GM23338 (cell line): Measurements from ENCODE around the gene PRSS3.
"Not testable (repeated sequence)": the region's sequence is repeated elsewhere in the genome, so short reads cannot be mapped to it uniquely, and the experiment has no call there.

Experiments
- CREB1 ChIP-seq: fragments of 250-450 bp; sonication (Bioruptor Pico); IDR thresholded peaks from 2 replicates; pipeline ENCODE4 v1.5.0; 2020; ENCODE audit warnings: low read depth, mild to moderate bottlenecking, moderate library complexity
- EZH2 ChIP-seq: fragments of 200-600 bp; sonication (generic); IDR thresholded peaks from one replicate; pipeline ENCODE4 v1.8.0; 2017; ENCODE audit warnings: antibody characterized with exemption, mild to moderate bottlenecking, low read depth; ENCODE audit not compliant: unreplicated experiment
- EZH2phosphoT487 ChIP-seq: fragments of 200-600 bp; sonication (generic); IDR thresholded peaks from one replicate; pipeline ENCODE4 v1.8.1; 2018; ENCODE audit warnings: antibody characterized with exemption; ENCODE audit not compliant: unreplicated experiment
- JUNB ChIP-seq: IDR thresholded peaks from one replicate; pipeline ENCODE4 v1.6.1; 2016; ENCODE audit warnings: antibody characterized with exemption; ENCODE audit not compliant: unreplicated experiment
- NANOG ChIP-seq: IDR thresholded peaks from 2 replicates; pipeline ENCODE4 v1.6.1; 2016; ENCODE audit warnings: antibody characterized with exemption, borderline replicate concordance
- POLR2AphosphoS5 ChIP-seq: IDR thresholded peaks from 2 replicates; pipeline ENCODE4 v1.6.1; 2016; ENCODE audit warnings: antibody characterized with exemption, low read depth
- ZNF114 ChIP-seq: fragments of 250-450 bp; sonication (Bioruptor Pico); IDR thresholded peaks from 2 replicates; pipeline ENCODE4 v1.5.0; 2020; ENCODE audit warnings: mild to moderate bottlenecking, moderate library complexity
- ZNF331 ChIP-seq: fragments of 250-450 bp; sonication (Bioruptor Pico); IDR thresholded peaks from 2 replicates; pipeline ENCODE4 v1.5.0; 2020; ENCODE audit warnings: low read depth, mild to moderate bottlenecking, moderate library complexity
- TF ChIP-seq, protein P1 (sequence below), 2 experiments: fragments of 200-600 bp in 1 of 2; sonication (generic) in 1 of 2; conservative IDR thresholded peaks; 2 replicates each; pipeline versions ENCODE4 v1.5.1 to v1.6.1; 2016 to 2017; ENCODE audit warnings: antibody characterized with exemption in 2 of 2, low read depth in 2 of 2, mild to moderate bottlenecking in 2 of 2, moderate library complexity in 1 of 2
- TF ChIP-seq, protein P2 (sequence below): IDR thresholded peaks from one replicate; pipeline ENCODE4 v1.6.1; 2018; ENCODE audit warnings: antibody characterized with exemption; ENCODE audit not compliant: unreplicated experiment
- TF ChIP-seq, protein P3 (sequence below): fragments of 250-450 bp; sonication (Bioruptor Pico); IDR thresholded peaks from 2 replicates; pipeline ENCODE4 v1.5.0; 2020; ENCODE audit warnings: mild to moderate bottlenecking, moderate library complexity
- TF ChIP-seq, protein P4 (sequence below): IDR thresholded peaks from 2 replicates; pipeline ENCODE4 v1.6.1; 2016; ENCODE audit warnings: antibody characterized with exemption

DNA sequence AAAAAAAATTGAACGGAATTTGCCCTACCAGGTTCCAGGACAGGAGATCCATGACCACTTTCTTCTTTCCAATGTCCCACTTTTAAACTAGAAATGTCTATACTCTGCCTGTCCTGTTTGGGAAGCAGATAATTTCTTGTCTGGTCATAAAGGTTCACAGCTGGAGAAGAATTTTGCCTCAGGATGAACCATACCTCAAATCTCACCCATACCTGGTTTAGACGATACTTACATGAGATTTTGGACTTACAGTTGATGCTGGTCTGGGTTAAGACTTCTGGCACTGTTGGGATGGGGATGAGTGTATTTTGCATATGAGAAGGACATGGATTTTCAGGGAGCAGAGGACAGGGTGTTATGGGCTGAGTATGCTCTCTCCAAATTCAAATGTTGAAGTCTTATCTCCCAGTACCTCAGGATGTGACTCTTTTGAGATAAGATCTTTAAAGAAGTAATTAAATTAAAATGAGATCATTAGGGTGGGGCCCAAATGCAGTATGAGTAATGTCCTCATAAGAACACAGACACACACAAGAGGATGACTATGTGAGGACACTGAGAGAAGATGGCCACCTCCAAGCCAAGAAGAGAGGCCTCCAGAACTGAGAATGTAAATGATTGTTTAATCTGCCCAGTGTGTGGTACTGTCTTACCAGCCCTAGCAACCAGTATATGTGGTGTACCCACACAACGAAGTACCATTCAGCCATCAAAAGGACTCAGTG lies 25.0 kb upstream of the PRSS3 start:
- TF ChIP-seq, protein P1, sequence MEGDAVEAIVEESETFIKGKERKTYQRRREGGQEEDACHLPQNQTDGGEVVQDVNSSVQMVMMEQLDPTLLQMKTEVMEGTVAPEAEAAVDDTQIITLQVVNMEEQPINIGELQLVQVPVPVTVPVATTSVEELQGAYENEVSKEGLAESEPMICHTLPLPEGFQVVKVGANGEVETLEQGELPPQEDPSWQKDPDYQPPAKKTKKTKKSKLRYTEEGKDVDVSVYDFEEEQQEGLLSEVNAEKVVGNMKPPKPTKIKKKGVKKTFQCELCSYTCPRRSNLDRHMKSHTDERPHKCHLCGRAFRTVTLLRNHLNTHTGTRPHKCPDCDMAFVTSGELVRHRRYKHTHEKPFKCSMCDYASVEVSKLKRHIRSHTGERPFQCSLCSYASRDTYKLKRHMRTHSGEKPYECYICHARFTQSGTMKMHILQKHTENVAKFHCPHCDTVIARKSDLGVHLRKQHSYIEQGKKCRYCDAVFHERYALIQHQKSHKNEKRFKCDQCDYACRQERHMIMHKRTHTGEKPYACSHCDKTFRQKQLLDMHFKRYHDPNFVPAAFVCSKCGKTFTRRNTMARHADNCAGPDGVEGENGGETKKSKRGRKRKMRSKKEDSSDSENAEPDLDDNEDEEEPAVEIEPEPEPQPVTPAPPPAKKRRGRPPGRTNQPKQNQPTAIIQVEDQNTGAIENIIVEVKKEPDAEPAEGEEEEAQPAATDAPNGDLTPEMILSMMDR (conservative IDR thresholded peaks at IDR 0.05; ENCODE audit: low read depth in 2 of 2): not testable (repeated sequence)
- not testable (repeated sequence) for TF ChIP-seq POLR2AphosphoS5; CREB1 (CRISPR knock-in tag); EZH2; EZH2phosphoT487; JUNB; NANOG; ZNF114 (CRISPR knock-in tag); ZNF331 (CRISPR knock-in tag)
- TF ChIP-seq, protein P2, sequence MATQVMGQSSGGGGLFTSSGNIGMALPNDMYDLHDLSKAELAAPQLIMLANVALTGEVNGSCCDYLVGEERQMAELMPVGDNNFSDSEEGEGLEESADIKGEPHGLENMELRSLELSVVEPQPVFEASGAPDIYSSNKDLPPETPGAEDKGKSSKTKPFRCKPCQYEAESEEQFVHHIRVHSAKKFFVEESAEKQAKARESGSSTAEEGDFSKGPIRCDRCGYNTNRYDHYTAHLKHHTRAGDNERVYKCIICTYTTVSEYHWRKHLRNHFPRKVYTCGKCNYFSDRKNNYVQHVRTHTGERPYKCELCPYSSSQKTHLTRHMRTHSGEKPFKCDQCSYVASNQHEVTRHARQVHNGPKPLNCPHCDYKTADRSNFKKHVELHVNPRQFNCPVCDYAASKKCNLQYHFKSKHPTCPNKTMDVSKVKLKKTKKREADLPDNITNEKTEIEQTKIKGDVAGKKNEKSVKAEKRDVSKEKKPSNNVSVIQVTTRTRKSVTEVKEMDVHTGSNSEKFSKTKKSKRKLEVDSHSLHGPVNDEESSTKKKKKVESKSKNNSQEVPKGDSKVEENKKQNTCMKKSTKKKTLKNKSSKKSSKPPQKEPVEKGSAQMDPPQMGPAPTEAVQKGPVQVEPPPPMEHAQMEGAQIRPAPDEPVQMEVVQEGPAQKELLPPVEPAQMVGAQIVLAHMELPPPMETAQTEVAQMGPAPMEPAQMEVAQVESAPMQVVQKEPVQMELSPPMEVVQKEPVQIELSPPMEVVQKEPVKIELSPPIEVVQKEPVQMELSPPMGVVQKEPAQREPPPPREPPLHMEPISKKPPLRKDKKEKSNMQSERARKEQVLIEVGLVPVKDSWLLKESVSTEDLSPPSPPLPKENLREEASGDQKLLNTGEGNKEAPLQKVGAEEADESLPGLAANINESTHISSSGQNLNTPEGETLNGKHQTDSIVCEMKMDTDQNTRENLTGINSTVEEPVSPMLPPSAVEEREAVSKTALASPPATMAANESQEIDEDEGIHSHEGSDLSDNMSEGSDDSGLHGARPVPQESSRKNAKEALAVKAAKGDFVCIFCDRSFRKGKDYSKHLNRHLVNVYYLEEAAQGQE: not testable (repeated sequence)
- TF ChIP-seq, protein P3, sequence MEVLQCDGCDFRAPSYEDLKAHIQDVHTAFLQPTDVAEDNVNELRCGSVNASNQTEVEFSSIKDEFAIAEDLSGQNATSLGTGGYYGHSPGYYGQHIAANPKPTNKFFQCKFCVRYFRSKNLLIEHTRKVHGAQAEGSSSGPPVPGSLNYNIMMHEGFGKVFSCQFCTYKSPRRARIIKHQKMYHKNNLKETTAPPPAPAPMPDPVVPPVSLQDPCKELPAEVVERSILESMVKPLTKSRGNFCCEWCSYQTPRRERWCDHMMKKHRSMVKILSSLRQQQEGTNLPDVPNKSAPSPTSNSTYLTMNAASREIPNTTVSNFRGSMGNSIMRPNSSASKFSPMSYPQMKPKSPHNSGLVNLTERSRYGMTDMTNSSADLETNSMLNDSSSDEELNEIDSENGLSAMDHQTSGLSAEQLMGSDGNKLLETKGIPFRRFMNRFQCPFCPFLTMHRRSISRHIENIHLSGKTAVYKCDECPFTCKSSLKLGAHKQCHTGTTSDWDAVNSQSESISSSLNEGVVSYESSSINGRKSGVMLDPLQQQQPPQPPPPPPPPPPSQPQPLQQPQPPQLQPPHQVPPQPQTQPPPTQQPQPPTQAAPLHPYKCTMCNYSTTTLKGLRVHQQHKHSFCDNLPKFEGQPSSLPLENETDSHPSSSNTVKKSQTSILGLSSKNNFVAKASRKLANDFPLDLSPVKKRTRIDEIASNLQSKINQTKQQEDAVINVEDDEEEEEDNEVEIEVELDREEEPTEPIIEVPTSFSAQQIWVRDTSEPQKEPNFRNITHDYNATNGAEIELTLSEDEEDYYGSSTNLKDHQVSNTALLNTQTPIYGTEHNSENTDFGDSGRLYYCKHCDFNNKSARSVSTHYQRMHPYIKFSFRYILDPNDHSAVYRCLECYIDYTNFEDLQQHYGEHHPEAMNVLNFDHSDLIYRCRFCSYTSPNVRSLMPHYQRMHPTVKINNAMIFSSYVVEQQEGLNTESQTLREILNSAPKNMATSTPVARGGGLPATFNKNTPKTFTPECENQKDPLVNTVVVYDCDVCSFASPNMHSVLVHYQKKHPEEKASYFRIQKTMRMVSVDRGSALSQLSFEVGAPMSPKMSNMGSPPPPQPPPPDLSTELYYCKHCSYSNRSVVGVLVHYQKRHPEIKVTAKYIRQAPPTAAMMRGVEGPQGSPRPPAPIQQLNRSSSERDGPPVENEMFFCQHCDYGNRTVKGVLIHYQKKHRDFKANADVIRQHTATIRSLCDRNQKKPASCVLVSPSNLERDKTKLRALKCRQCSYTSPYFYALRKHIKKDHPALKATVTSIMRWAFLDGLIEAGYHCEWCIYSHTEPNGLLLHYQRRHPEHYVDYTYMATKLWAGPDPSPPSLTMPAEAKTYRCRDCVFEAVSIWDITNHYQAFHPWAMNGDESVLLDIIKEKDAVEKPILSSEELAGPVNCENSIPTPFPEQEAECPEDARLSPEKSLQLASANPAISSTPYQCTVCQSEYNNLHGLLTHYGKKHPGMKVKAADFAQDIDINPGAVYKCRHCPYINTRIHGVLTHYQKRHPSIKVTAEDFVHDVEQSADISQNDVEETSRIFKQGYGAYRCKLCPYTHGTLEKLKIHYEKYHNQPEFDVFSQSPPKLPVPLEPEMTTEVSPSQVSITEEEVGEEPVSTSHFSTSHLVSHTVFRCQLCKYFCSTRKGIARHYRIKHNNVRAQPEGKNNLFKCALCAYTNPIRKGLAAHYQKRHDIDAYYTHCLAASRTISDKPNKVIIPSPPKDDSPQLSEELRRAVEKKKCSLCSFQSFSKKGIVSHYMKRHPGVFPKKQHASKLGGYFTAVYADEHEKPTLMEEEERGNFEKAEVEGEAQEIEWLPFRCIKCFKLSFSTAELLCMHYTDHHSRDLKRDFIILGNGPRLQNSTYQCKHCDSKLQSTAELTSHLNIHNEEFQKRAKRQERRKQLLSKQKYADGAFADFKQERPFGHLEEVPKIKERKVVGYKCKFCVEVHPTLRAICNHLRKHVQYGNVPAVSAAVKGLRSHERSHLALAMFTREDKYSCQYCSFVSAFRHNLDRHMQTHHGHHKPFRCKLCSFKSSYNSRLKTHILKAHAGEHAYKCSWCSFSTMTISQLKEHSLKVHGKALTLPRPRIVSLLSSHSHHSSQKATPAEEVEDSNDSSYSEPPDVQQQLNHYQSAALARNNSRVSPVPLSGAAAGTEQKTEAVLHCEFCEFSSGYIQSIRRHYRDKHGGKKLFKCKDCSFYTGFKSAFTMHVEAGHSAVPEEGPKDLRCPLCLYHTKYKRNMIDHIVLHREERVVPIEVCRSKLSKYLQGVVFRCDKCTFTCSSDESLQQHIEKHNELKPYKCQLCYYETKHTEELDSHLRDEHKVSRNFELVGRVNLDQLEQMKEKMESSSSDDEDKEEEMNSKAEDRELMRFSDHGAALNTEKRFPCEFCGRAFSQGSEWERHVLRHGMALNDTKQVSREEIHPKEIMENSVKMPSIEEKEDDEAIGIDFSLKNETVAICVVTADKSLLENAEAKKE (CRISPR knock-in tag): not testable (repeated sequence)
- TF ChIP-seq, protein P4, sequence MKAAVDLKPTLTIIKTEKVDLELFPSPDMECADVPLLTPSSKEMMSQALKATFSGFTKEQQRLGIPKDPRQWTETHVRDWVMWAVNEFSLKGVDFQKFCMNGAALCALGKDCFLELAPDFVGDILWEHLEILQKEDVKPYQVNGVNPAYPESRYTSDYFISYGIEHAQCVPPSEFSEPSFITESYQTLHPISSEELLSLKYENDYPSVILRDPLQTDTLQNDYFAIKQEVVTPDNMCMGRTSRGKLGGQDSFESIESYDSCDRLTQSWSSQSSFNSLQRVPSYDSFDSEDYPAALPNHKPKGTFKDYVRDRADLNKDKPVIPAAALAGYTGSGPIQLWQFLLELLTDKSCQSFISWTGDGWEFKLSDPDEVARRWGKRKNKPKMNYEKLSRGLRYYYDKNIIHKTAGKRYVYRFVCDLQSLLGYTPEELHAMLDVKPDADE: not testable (repeated sequence)
